SK-N-SH treated with all-trans-retinoic acid at 6 μM for 48 hours (cell line): Measurements from ENCODE around the gene DCK.

Experiments used
- ATAC-seq: fragments of 200-7000 bp; cut with Tn5 transposase; 3 replicates; pipeline ENCODE4 v1.9.1; 2020; ENCODE audit warnings: mild to moderate bottlenecking, moderate library complexity
- ARNTL ChIP-seq: fragments of 450-650 bp; formaldehyde crosslinking; IDR thresholded peaks from 2 replicates; pipeline ENCODE4 v1.5.0; 2020; ENCODE audit warnings: low read depth, mild to moderate bottlenecking, moderate library complexity, borderline replicate concordance
- BACH2 ChIP-seq: fragments of 250-450 bp; sonication (Bioruptor Pico); IDR thresholded peaks from 2 replicates; pipeline ENCODE4 v1.9.0; 2021; ENCODE audit warnings: mild to moderate bottlenecking, borderline replicate concordance
- CSDC2 ChIP-seq: fragments of 250-450 bp; sonication (Bioruptor Pico); IDR thresholded peaks from 2 replicates; pipeline ENCODE4 v1.5.0; 2020; ENCODE audit warnings: mild to moderate bottlenecking, moderate library complexity
- ESRRG ChIP-seq: fragments of 250-450 bp; sonication (Bioruptor Pico); IDR thresholded peaks from 2 replicates; pipeline ENCODE4 v1.6.1; 2021; ENCODE audit warnings: mild to moderate bottlenecking
- GLIS3 ChIP-seq: fragments of 250-450 bp; sonication (Bioruptor Pico); IDR thresholded peaks from 2 replicates; pipeline ENCODE4 v1.5.0; 2020; ENCODE audit warnings: mild to moderate bottlenecking, moderate library complexity
- ISL1 ChIP-seq: fragments of 250-450 bp; sonication (Bioruptor Pico); IDR thresholded peaks from 2 replicates; pipeline ENCODE4 v2.1.2; 2022; ENCODE audit warnings: mild to moderate bottlenecking, moderate library complexity
- OSR1 ChIP-seq: fragments of 250-450 bp; sonication (Bioruptor Pico); IDR thresholded peaks from 2 replicates; pipeline ENCODE4 v1.8.0; 2022; ENCODE audit warnings: moderate library complexity, mild to moderate bottlenecking, inconsistent platforms
- SNAI2 ChIP-seq: fragments of 250-450 bp; sonication (Bioruptor Pico); IDR thresholded peaks from 2 replicates; pipeline ENCODE4 v1.5.0; 2020; ENCODE audit warnings: mild to moderate bottlenecking, moderate library complexity
- TOX ChIP-seq: fragments of 250-450 bp; sonication (Bioruptor Pico); IDR thresholded peaks from 2 replicates; pipeline ENCODE4 v1.8.0; 2021; ENCODE audit warnings: mild to moderate bottlenecking, moderate library complexity, borderline replicate concordance
- ZC3H10 ChIP-seq: fragments of 250-450 bp; sonication (Bioruptor Pico); IDR thresholded peaks from 2 replicates; pipeline ENCODE4 v1.5.1; 2021; ENCODE audit warnings: mild to moderate bottlenecking, moderate library complexity
- ZFP3 ChIP-seq: fragments of 250-450 bp; sonication (Bioruptor Pico); IDR thresholded peaks from 2 replicates; pipeline ENCODE4 v1.5.0; 2020; ENCODE audit warnings: mild to moderate bottlenecking, moderate library complexity
- ZFP30 ChIP-seq: fragments of 450-650 bp; formaldehyde crosslinking; IDR thresholded peaks from 2 replicates; pipeline ENCODE4 v1.5.0; 2022; ENCODE audit warnings: mild to moderate bottlenecking, moderate library complexity
- ZNF565 ChIP-seq: fragments of 450-650 bp; formaldehyde crosslinking; conservative IDR thresholded peaks from 2 replicates; pipeline ENCODE4 v1.5.0; 2020; ENCODE audit warnings: low read depth, mild to moderate bottlenecking, moderate library complexity
- ZNF70 ChIP-seq: fragments of 450-650 bp; formaldehyde crosslinking; IDR thresholded peaks from 2 replicates; pipeline ENCODE4 v1.5.0; 2020; ENCODE audit warnings: mild to moderate bottlenecking, moderate library complexity
- ZNF8 ChIP-seq: fragments of 450-650 bp; formaldehyde crosslinking; IDR thresholded peaks from 2 replicates; pipeline ENCODE4 v1.5.0; 2020; ENCODE audit warnings: mild to moderate bottlenecking, moderate library complexity
- TF ChIP-seq, protein P1 (sequence below): fragments of 250-450 bp; sonication (Bioruptor Pico); IDR thresholded peaks from 2 replicates; pipeline ENCODE4 v1.8.0; 2020; ENCODE audit warnings: mild to moderate bottlenecking, moderate library complexity, borderline replicate concordance
- TF ChIP-seq, protein P2 (sequence below): fragments of 250-450 bp; sonication (Bioruptor Pico); IDR thresholded peaks from 2 replicates; pipeline ENCODE4 v1.8.0; 2021; ENCODE audit warnings: low read depth, mild to moderate bottlenecking, moderate library complexity, borderline replicate concordance
- TF ChIP-seq, protein P3 (sequence below): fragments of 250-450 bp; sonication (Bioruptor Pico); IDR thresholded peaks from 2 replicates; pipeline ENCODE4 v1.5.1; 2020; ENCODE audit warnings: low read depth, mild to moderate bottlenecking, moderate library complexity
- TF ChIP-seq, protein P4 (sequence below): fragments of 250-450 bp; sonication (Bioruptor Pico); IDR thresholded peaks from 2 replicates; pipeline ENCODE4 v1.5.0; 2020; ENCODE audit warnings: mild to moderate bottlenecking, moderate library complexity

Gene DCK

DNA sequence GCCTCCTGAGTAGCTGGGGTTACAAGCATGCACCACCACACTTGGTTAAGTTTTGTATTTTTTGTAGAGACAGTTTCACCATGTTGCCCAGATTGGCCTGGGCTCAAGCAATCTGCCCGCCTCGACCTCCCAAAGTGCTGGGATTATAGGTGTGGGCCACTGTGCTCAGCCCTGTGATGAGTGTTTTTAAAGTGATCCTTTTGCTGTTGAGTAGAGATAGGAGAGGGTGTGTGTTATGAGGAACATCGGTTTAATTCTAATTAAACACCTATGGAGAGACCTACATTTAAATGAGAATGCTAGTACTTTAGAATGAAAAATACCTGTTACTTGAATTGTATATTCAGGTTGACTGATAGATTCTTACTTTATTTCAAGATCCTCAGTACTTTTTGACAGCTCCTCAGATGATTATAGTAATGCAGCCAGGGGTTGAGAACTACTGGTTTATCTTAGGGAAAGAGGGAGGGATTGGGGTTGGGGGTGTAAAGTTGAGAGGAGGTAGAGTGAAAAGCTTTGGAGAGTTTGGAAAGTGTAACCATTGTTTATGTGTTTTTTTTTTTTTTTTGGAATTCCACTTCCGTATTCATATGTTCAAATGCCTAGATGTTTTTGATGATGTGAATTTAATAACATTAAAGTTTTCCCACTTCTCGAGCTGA, 36.8 kb upstream of the DCK start:
- ATAC-seq = no peak
- no peak for TF ChIP-seq ZC3H10 (CRISPR knock-in tag)
- no peak for TF ChIP-seq OSR1
- no peak for TF ChIP-seq ZNF8 (CRISPR knock-in tag)
- no peak for TF ChIP-seq ARNTL (CRISPR knock-in tag)
- no peak for TF ChIP-seq ISL1 (CRISPR knock-in tag)
- TF ChIP-seq, protein P1, sequence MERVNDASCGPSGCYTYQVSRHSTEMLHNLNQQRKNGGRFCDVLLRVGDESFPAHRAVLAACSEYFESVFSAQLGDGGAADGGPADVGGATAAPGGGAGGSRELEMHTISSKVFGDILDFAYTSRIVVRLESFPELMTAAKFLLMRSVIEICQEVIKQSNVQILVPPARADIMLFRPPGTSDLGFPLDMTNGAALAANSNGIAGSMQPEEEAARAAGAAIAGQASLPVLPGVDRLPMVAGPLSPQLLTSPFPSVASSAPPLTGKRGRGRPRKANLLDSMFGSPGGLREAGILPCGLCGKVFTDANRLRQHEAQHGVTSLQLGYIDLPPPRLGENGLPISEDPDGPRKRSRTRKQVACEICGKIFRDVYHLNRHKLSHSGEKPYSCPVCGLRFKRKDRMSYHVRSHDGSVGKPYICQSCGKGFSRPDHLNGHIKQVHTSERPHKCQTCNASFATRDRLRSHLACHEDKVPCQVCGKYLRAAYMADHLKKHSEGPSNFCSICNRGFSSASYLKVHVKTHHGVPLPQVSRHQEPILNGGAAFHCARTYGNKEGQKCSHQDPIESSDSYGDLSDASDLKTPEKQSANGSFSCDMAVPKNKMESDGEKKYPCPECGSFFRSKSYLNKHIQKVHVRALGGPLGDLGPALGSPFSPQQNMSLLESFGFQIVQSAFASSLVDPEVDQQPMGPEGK (CRISPR knock-in tag) = no peak
- TF ChIP-seq, protein P2, sequence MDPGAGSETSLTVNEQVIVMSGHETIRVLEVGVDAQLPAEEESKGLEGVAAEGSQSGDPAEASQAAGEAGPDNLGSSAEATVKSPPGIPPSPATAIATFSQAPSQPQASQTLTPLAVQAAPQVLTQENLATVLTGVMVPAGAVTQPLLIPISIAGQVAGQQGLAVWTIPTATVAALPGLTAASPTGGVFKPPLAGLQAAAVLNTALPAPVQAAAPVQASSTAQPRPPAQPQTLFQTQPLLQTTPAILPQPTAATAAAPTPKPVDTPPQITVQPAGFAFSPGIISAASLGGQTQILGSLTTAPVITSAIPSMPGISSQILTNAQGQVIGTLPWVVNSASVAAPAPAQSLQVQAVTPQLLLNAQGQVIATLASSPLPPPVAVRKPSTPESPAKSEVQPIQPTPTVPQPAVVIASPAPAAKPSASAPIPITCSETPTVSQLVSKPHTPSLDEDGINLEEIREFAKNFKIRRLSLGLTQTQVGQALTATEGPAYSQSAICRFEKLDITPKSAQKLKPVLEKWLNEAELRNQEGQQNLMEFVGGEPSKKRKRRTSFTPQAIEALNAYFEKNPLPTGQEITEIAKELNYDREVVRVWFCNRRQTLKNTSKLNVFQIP (CRISPR knock-in tag) = no peak
- TF ChIP-seq TOX (CRISPR knock-in tag) = no peak
- TF ChIP-seq SNAI2 (CRISPR knock-in tag) = no peak
- TF ChIP-seq GLIS3 = no peak
- TF ChIP-seq ZNF70 (CRISPR knock-in tag) = no peak
- TF ChIP-seq ZFP3 (CRISPR knock-in tag) = no peak
- no peak for TF ChIP-seq ZNF565 (CRISPR knock-in tag)
- no peak for TF ChIP-seq ZFP30 (CRISPR knock-in tag)
- TF ChIP-seq ESRRG (CRISPR knock-in tag) = no peak
- TF ChIP-seq, protein P3, sequence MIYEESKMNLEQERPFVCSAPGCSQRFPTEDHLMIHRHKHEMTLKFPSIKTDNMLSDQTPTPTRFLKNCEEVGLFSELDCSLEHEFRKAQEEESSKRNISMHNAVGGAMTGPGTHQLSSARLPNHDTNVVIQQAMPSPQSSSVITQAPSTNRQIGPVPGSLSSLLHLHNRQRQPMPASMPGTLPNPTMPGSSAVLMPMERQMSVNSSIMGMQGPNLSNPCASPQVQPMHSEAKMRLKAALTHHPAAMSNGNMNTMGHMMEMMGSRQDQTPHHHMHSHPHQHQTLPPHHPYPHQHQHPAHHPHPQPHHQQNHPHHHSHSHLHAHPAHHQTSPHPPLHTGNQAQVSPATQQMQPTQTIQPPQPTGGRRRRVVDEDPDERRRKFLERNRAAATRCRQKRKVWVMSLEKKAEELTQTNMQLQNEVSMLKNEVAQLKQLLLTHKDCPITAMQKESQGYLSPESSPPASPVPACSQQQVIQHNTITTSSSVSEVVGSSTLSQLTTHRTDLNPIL (CRISPR knock-in tag) = no peak
- TF ChIP-seq, protein P4, sequence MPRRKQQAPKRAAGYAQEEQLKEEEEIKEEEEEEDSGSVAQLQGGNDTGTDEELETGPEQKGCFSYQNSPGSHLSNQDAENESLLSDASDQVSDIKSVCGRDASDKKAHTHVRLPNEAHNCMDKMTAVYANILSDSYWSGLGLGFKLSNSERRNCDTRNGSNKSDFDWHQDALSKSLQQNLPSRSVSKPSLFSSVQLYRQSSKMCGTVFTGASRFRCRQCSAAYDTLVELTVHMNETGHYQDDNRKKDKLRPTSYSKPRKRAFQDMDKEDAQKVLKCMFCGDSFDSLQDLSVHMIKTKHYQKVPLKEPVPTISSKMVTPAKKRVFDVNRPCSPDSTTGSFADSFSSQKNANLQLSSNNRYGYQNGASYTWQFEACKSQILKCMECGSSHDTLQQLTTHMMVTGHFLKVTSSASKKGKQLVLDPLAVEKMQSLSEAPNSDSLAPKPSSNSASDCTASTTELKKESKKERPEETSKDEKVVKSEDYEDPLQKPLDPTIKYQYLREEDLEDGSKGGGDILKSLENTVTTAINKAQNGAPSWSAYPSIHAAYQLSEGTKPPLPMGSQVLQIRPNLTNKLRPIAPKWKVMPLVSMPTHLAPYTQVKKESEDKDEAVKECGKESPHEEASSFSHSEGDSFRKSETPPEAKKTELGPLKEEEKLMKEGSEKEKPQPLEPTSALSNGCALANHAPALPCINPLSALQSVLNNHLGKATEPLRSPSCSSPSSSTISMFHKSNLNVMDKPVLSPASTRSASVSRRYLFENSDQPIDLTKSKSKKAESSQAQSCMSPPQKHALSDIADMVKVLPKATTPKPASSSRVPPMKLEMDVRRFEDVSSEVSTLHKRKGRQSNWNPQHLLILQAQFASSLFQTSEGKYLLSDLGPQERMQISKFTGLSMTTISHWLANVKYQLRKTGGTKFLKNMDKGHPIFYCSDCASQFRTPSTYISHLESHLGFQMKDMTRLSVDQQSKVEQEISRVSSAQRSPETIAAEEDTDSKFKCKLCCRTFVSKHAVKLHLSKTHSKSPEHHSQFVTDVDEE (CRISPR knock-in tag) = no peak
- no peak for TF ChIP-seq CSDC2 (CRISPR knock-in tag)

DNA sequence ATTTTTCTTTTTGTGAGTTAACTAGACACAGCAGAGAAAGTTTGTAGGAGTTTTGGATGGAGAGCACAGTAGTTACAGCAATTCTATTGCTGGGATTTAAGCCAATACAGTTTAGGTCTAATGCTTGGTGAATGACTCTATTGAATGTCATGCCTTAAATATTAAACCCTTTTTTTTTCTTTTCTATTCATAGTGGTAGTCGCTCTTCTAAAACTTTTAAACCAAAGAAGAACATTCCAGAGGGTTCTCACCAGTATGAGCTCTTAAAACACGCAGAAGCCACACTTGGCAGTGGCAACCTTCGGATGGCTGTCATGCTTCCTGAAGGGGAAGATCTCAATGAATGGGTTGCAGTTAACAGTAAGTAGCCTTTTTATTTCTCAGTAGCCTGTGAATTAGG, 34.8 kb upstream of the DCK start:
- TF ChIP-seq ZFP3 (CRISPR knock-in tag) (no peak), ARNTL (CRISPR knock-in tag) (no peak), GLIS3 (no peak), ISL1 (CRISPR knock-in tag) (no peak), ZNF565 (CRISPR knock-in tag) (no peak), OSR1 (no peak), ZNF70 (CRISPR knock-in tag) (no peak), BACH2 (CRISPR knock-in tag) (no peak), ZNF8 (CRISPR knock-in tag) (no peak)
- TF ChIP-seq, protein P1 (CRISPR knock-in tag) = no peak
- TF ChIP-seq, protein P2 (CRISPR knock-in tag) = no peak
- TF ChIP-seq, all 23 proteins: peak for 0
- ATAC-seq = peak; percentile 58
